ENCODE results near the gene FANCC. TPM values are rescaled to one million over a fixed set of nuclear protein-coding genes. Genes with fewer than 3 reads are reported as not detected.

The FANCC gene
- total and polyA plus RNA-seq, 2 of the 13 experiments (the other 11 are each of a cell fraction or from before 2014, with no cell fraction given) = 7.4 to 8.6 TPM

DNA sequence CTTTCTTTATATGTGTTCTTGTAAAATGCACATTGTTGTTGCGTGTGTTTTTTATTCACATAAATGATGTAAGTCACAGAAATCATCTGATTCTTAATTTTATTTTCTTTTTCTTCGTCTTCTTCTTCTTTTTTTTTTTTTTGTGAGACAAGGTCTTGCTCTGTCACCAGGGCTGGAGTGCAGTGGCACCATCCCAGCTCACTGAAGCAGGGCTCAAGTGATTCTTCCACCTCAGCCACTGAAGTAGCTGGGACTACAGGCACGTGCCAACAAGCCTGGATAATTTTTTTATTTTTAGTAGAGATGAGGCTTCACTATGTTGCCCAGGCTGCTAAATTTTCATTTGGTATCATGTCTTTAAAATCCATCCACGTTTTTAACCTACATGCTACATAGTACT is 28.5 kb upstream of the FANCC start:
- Histone ChIP-seq H3K9me3 (ENCODE audit: low read length) (no peaks in the 10 kb centered on the region), H3K79me2 (ENCODE audit: insufficient read depth, low read length) (no peaks in the 10 kb centered on the region), H3K9ac (ENCODE audit: insufficient read depth, low read depth, low read length) (no peak overlapping the region), H2AFZ (ENCODE audit: low read length) (no peak overlapping the region), H3K36me3 (replicated peaks in 1 of 2; ENCODE audit: control insufficient read depth in 1 of 2, insufficient read depth in 2 of 2, low read length in 2 of 2) (no peaks in the 10 kb centered on the region), H3K27ac (ENCODE audit: extremely low read length, insufficient read depth, low read length) (no peak overlapping the region), H3K4me2 (ENCODE audit: low read depth, low read length) (no peak overlapping the region), H3K27me3 (ENCODE audit: control insufficient read depth in 1 of 2, insufficient read depth in 2 of 2, low read length in 2 of 2) (0 out of 5 replicates have a peak, but pooled peaks cover 0 to 3% of the 10 kb centered on the region in 2 experiments), H4K20me1 (ENCODE audit: insufficient read depth, low read length) (no peaks in the 10 kb centered on the region), H3K4me1 (ENCODE audit: insufficient read depth, low read length) (no peaks in the 10 kb centered on the region), H3K4me3 (replicated peaks in 1 of 3; ENCODE audit: insufficient read depth in 1 of 3, low read depth in 2 of 3, low read length in 3 of 3) (no peak overlapping the region)
- in situ Hi-C loops (cut with HindIII; ENCODE audit: extremely low pct_ligation_motif_present, low pct_unique_long_range_greater_than_20kb) = no loop called here
- no TSS peak for BruUV-seq (replicated peaks)
- ChIA-PET POLR2A (interaction anchor here (0.7 kb wide), 1 partner anchor 26 kb away, joined by 3 read pairs; no protein-coding TSS in a partner anchor), CTCF (ENCODE audit: low intra/inter-chr PET ratio, low total read pairs) (no interaction called here)
- TF ChIP-seq ATF1 (CRISPR knock-in tag; IDR thresholded peaks at IDR 0.05) (no peak), TOPORS (CRISPR knock-in tag; IDR thresholded peaks at IDR 0.05) (no peak), TBX2 (CRISPR knock-in tag; IDR thresholded peaks at IDR 0.05; ENCODE audit: borderline replicate concordance) (no peak), ZFP41 (CRISPR knock-in tag; IDR thresholded peaks at IDR 0.05; ENCODE audit: borderline replicate concordance) (no peak), ZNF382 (CRISPR knock-in tag; IDR thresholded peaks at IDR 0.05; ENCODE audit: borderline replicate concordance) (no peak), ZNF720 (CRISPR knock-in tag; IDR thresholded peaks at IDR 0.05) (no peak), TRIM24 (CRISPR knock-in tag; IDR thresholded peaks at IDR 0.05) (no peak), ZNF747 (CRISPR knock-in tag; IDR thresholded peaks at IDR 0.05; ENCODE audit: borderline replicate concordance) (no peak)
- TF ChIP-seq, protein P1, sequence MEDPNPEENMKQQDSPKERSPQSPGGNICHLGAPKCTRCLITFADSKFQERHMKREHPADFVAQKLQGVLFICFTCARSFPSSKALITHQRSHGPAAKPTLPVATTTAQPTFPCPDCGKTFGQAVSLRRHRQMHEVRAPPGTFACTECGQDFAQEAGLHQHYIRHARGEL (CRISPR knock-in tag; IDR thresholded peaks at IDR 0.05) = no peak
- TF ChIP-seq, protein P2, sequence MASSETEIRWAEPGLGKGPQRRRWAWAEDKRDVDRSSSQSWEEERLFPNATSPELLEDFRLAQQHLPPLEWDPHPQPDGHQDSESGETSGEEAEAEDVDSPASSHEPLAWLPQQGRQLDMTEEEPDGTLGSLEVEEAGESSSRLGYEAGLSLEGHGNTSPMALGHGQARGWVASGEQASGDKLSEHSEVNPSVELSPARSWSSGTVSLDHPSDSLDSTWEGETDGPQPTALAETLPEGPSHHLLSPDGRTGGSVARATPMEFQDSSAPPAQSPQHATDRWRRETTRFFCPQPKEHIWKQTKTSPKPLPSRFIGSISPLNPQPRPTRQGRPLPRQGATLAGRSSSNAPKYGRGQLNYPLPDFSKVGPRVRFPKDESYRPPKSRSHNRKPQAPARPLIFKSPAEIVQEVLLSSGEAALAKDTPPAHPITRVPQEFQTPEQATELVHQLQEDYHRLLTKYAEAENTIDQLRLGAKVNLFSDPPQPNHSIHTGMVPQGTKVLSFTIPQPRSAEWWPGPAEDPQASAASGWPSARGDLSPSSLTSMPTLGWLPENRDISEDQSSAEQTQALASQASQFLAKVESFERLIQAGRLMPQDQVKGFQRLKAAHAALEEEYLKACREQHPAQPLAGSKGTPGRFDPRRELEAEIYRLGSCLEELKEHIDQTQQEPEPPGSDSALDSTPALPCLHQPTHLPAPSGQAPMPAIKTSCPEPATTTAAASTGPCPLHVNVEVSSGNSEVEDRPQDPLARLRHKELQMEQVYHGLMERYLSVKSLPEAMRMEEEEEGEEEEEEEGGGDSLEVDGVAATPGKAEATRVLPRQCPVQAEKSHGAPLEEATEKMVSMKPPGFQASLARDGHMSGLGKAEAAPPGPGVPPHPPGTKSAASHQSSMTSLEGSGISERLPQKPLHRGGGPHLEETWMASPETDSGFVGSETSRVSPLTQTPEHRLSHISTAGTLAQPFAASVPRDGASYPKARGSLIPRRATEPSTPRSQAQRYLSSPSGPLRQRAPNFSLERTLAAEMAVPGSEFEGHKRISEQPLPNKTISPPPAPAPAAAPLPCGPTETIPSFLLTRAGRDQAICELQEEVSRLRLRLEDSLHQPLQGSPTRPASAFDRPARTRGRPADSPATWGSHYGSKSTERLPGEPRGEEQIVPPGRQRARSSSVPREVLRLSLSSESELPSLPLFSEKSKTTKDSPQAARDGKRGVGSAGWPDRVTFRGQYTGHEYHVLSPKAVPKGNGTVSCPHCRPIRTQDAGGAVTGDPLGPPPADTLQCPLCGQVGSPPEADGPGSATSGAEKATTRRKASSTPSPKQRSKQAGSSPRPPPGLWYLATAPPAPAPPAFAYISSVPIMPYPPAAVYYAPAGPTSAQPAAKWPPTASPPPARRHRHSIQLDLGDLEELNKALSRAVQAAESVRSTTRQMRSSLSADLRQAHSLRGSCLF (CRISPR knock-in tag; IDR thresholded peaks at IDR 0.05; ENCODE audit: borderline replicate concordance) = no peak
- intact Hi-C loops (cut with micrococcal nuclease; ENCODE audit: unreplicated experiment) = no loop called here
- no peak for ATAC-seq
- no peak for DNase-seq (ENCODE audit: low spot score)
- FAIRE-seq = no peak
- 24% methylated on average over 4 of the region's 4 CpGs for WGBS (ENCODE audit: low lambda C conversion rate)
